PC-3 (cell line): ENCODE results near the gene HOXD12. TPM values are rescaled to one million over a fixed set of nuclear protein-coding genes. Genes with fewer than 3 reads are reported as not detected.

Experiments
- ATAC-seq: fragments of 200-7000 bp; cut with Tn5 transposase; 2 replicates; pipeline ENCODE4 v1.9.1; 2020; ENCODE audit warnings: mild to moderate bottlenecking, moderate library complexity
- BruUV-seq: library from RNA; stranded (reverse); fragments of 400-500 nt; replicated peaks from 2 replicates; lab custom pipeline; 2021; lab: Mats Ljungman, UMichigan
- CTCF ChIA-PET: fragments of 300-600 bp; sonication (Branson Sonifier 250); formaldehyde crosslinking; loops from one replicate; lab custom pipeline; 2022; ENCODE audit warnings: antibody characterized with exemption; lab: Charles Lee
- POLR2A ChIA-PET: fragments of 300-600 bp; sonication (Branson Sonifier 250); formaldehyde crosslinking; loops from one replicate; lab custom pipeline; 2022; ENCODE audit warnings: antibody characterized with exemption; ENCODE audit not compliant: unreplicated experiment; lab: Charles Lee
- DNase-seq: peaks from one replicate; pipeline ENCODE4 v3.0.0-alpha.2; 2015
- H2AFZ ChIP-seq: fragments of 300-600 bp; sonication (generic); 2 replicates; pipeline ENCODE4 v1.6.0; 2016; ENCODE audit warnings: antibody characterized with exemption, low read length
- H3F3A ChIP-seq: fragments of 300-600 bp; sonication (generic); one replicate; pipeline ENCODE4 v1.6.0; 2017; ENCODE audit warnings: antibody characterized with exemption, low read length, control low read depth, mild to moderate bottlenecking; ENCODE audit not compliant: unreplicated experiment
- H3K27ac ChIP-seq: fragments of 300-600 bp; sonication (generic); 2 replicates; pipeline ENCODE4 v1.5.1; 2016; ENCODE audit warnings: mild to moderate bottlenecking, low read length
- H3K27me3 ChIP-seq: fragments of 300-600 bp; sonication (generic); 2 replicates; pipeline ENCODE4 v1.6.1; 2016; ENCODE audit warnings: low read length, mixed read lengths
- H3K36me3 ChIP-seq: fragments of 300-600 bp; sonication (generic); 2 replicates; pipeline ENCODE4 v1.6.1; 2016; ENCODE audit warnings: low read depth, mixed run types, low read length, mixed read lengths
- H3K4me1 ChIP-seq: fragments of 300-600 bp; sonication (generic); 2 replicates; pipeline ENCODE4 v1.5.1; 2016; ENCODE audit warnings: low read length; ENCODE audit not compliant: insufficient read depth
- H3K4me2 ChIP-seq: fragments of 300-600 bp; sonication (generic); 2 replicates; pipeline ENCODE4 v1.6.0; 2016; ENCODE audit warnings: low read length
- H3K4me3 ChIP-seq: fragments of 300-600 bp; sonication (generic); 2 replicates; pipeline ENCODE4 v1.5.1; 2016; ENCODE audit warnings: mild to moderate bottlenecking, low read length, mixed read lengths
- H3K79me2 ChIP-seq: fragments of 300-600 bp; sonication (generic); 2 replicates; pipeline ENCODE4 v1.6.1; 2017; ENCODE audit warnings: low read length, mixed read lengths
- H3K9ac ChIP-seq: fragments of 300-600 bp; sonication (generic); 2 replicates; pipeline ENCODE4 v1.6.0; 2016; ENCODE audit warnings: mild to moderate bottlenecking, low read length
- H3K9me2 ChIP-seq: fragments of 300-600 bp; sonication (generic); replicated peaks from 2 replicates; pipeline ENCODE4 v1.6.1; 2016; ENCODE audit warnings: mixed run types, low read length, mixed read lengths
- H3K9me3 ChIP-seq: fragments of 300-600 bp; sonication (generic); 2 replicates; pipeline ENCODE4 v1.6.1; 2016; ENCODE audit warnings: low read length, mixed read lengths
- H4K20me1 ChIP-seq: fragments of 300-600 bp; sonication (generic); 2 replicates; pipeline ENCODE4 v1.6.1; 2016; ENCODE audit warnings: low read length, mixed read lengths
- CTCF ChIP-seq: fragments of 300-600 bp; sonication (generic); conservative IDR thresholded peaks from 2 replicates; pipeline ENCODE4 v1.5.1; 2017; ENCODE audit warnings: antibody characterized with exemption, low read depth, mild to moderate bottlenecking, low read length
- EZH2 ChIP-seq: fragments of 300-600 bp; sonication (generic); IDR thresholded peaks from one replicate; pipeline ENCODE4 v1.6.1; 2017; ENCODE audit warnings: antibody characterized with exemption, mild to moderate bottlenecking, low read length; ENCODE audit not compliant: unreplicated experiment
- EZH2phosphoT487 ChIP-seq: fragments of 300-600 bp; sonication (generic); IDR thresholded peaks from 2 replicates; pipeline ENCODE4 v1.6.1; 2018; ENCODE audit warnings: mild to moderate bottlenecking, antibody characterized with exemption, low read length, borderline replicate concordance
- intact Hi-C: fragments of 100-400 bp; cut with micrococcal nuclease; formaldehyde crosslinking; loops from 2 replicates; pipeline ENCODE4 v1.9.0; 2023
- total RNA-seq: library from RNA; depleted of rRNA; stranded (reverse); fragments of >200 nt; gene quantifications from 2 replicates; pipeline ENCODE4 v1.2.3, GENCODE V29; 2014

Gene HOXD12
- total RNA-seq, 1 experiment from 2014 or later: not detected

DNA sequence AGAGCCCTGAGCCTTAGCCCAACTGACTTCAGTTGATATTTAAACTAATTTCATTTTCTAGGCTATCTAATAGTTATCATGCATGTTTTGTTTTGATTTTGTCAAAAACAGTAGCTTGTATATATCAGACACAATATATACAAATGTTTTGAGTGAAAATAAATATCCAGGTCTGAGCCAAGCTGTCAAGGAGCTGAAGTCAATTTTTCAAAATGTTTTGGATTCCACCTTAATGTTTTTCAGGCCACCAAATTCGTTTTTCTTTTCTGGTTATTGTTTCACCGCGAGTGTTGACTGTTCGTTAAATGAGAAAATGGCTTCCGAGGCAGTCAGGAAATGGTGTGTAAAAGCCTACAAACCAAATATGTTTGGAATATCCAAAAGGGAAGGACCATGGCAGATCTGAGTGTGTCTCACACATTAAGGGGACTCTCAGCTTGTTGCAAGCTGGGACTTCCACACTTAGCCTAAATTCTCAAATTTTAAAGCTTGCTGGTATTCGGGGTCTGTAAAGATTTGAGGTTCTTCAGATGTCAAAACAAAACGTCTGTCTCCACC is 2.8 kb downstream of the HOXD12 start:
- Histone ChIP-seq H3K36me3 (no peaks in the 10 kb centered on the region), H4K20me1 (no peaks in the 10 kb centered on the region), H2AFZ (no peak overlapping the region), H3K4me2 (no peak overlapping the region), H3K79me2 (no peaks in the 10 kb centered on the region), H3K27me3 (peaks cover 15% of the 10 kb centered on the region), H3K9me2 (no peaks in the 10 kb centered on the region), H3K27ac (no peak overlapping the region), H3K9ac (no peak overlapping the region), H3K9me3 (no peaks in the 10 kb centered on the region), H3K4me1 (peaks cover 15% of the 10 kb centered on the region), H3K4me3 (no peak overlapping the region), H3F3A (no peaks in the 10 kb centered on the region)
- POLR2A ChIA-PET: no interaction called here
- intact Hi-C loops: no loop called here
- no peak for DNase-seq
- CTCF ChIA-PET: no interaction called here
- no peak for ATAC-seq
- TF ChIP-seq CTCF (no peak), EZH2 (no peak), EZH2phosphoT487 (no peak)
- no TSS peak for BruUV-seq

DNA sequence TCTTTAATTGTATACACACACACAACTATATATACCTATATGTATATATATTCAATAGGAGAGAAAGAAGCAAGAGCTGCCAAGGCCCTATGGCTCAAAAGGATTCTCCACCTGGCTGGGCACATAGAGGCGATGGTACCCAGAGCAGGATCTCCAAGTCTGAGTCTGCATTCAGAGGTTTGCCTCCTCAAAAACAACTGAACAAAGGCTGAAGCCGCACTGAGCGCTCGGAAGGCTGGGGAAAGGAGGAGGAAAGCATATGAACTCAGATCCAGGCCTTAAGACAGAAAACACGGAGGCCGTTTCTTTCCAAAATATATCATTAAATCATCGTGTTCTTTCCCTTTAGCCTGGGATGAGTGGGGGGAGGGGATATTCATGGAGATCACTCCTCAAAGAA is 3.6 kb downstream of the HOXD12 start:
- POLR2A ChIA-PET: no interaction called here
- CTCF ChIA-PET: no interaction called here

DNA sequence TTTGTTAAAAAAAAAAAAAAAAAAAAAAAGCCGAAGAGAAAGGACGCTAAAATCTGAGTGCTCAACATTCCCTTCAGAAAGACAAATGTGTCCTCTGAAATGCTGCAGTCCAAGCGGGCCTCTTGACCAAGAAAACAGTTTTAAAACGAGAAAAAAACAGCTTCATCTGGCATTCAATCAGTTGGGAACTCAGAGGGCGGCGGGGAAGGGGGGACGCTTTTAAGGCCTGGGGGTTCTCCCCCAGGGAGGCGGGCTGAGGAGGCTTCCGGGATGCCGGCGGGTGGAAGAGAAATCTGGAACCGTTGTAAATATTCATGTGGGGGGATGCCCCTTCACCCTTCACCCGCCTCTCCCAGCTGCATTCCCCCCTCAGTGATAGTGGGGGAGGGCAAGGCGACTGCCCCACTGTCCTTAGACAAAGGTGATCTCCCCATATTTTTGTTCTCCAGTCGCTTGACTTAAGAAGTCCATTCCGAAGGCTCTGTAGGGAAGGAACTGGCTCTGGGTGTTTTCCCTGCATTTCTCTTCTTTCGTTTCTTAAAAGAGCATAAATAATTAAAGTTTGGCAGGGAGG is 4.2 kb downstream of the HOXD12 start:
- H3K36me3 ChIP-seq: no peaks in the 10 kb centered on the region
- intact Hi-C loops: no loop called here
- BruUV-seq: no TSS peak
- POLR2A ChIA-PET: no interaction called here
- peaks cover 15% of the 10 kb centered on the region for H3K27me3 ChIP-seq
- H3K4me3 ChIP-seq: no peak overlapping the region
- DNase-seq: no peak
- H3F3A ChIP-seq: no peaks in the 10 kb centered on the region
- ATAC-seq: no peak
- no peaks in the 10 kb centered on the region for H4K20me1 ChIP-seq
- TF ChIP-seq CTCF: no peak
- no peak for TF ChIP-seq EZH2
- TF ChIP-seq EZH2phosphoT487: no peak
- no peaks in the 10 kb centered on the region for H3K79me2 ChIP-seq
- H3K9me3 ChIP-seq: no peaks in the 10 kb centered on the region
- H3K4me1 ChIP-seq: peaks cover 10% of the 10 kb centered on the region
- no peak overlapping the region for H3K9ac ChIP-seq
- H3K4me2 ChIP-seq: peak overlapping the region; percentile 56
- no peak overlapping the region for H3K27ac ChIP-seq
- CTCF ChIA-PET: no interaction called here
- no peak overlapping the region for H2AFZ ChIP-seq
- no peaks in the 10 kb centered on the region for H3K9me2 ChIP-seq

More for the DNA sequence above, 3.6 kb downstream of the HOXD12 start:
- intact Hi-C loops: no loop called here
- H3K4me3 ChIP-seq: no peak overlapping the region
- no peaks in the 10 kb centered on the region for H4K20me1 ChIP-seq
- DNase-seq: no peak
- no peaks in the 10 kb centered on the region for H3K79me2 ChIP-seq
- H3K9ac ChIP-seq: no peak overlapping the region
- no peaks in the 10 kb centered on the region for H3K36me3 ChIP-seq
- TF ChIP-seq EZH2phosphoT487 (no peak), EZH2 (no peak)
- peaks cover 10% of the 10 kb centered on the region for H3K4me1 ChIP-seq
- H3K27me3 ChIP-seq: peaks cover 15% of the 10 kb centered on the region
- no peaks in the 10 kb centered on the region for H3K9me3 ChIP-seq
- no peaks in the 10 kb centered on the region for H3F3A ChIP-seq
- no peak overlapping the region for H2AFZ ChIP-seq
- no TSS peak for BruUV-seq
- no peak for ATAC-seq
- H3K9me2 ChIP-seq: no peaks in the 10 kb centered on the region
- H3K27ac ChIP-seq: no peak overlapping the region
- H3K4me2 ChIP-seq: no peak overlapping the region
